KMS-11 (cell line): ENCODE results near the gene CDK14.

Experiments
- H2AFZ ChIP-seq: fragments of 200-600 bp; sonication (generic); 2 replicates; pipeline ENCODE4 v1.6.1; 2016; ENCODE audit warnings: antibody characterized with exemption, mixed run types, low read depth
- H3K27ac ChIP-seq: fragments of 200-600 bp; sonication (generic); 2 replicates; pipeline ENCODE4 v1.6.1; 2016; ENCODE audit warnings: mild to moderate bottlenecking, mixed run types
- H3K27me3 ChIP-seq: fragments of 200-600 bp; sonication (generic); 2 replicates; pipeline ENCODE4 v1.6.1; 2017; ENCODE audit warnings: mild to moderate bottlenecking, low read depth, mixed run types, moderate library complexity; ENCODE audit not compliant: insufficient read depth
- H3K36me3 ChIP-seq: fragments of 200-600 bp; sonication (generic); 2 replicates; pipeline ENCODE4 v1.6.1; 2017; ENCODE audit warnings: mild to moderate bottlenecking, mixed run types; ENCODE audit not compliant: insufficient read depth
- H3K4me1 ChIP-seq: fragments of 200-600 bp; sonication (generic); 2 replicates; pipeline ENCODE4 v1.6.1; 2016; ENCODE audit warnings: mild to moderate bottlenecking, low read depth, mixed run types; ENCODE audit not compliant: poor library complexity, severe bottlenecking
- H3K4me2 ChIP-seq: fragments of 200-600 bp; sonication (generic); 2 replicates; pipeline ENCODE4 v1.7.0; 2016; ENCODE audit warnings: mild to moderate bottlenecking, mixed run types
- H3K4me3 ChIP-seq: fragments of 200-600 bp; sonication (generic); IDR thresholded peaks from 2 replicates; pipeline ENCODE4 v1.6.1; 2017; ENCODE audit warnings: low read depth, low read length, mixed read lengths; ENCODE audit not compliant: insufficient read depth
- H3K79me2 ChIP-seq: fragments of 200-600 bp; sonication (generic); 2 replicates; pipeline ENCODE4 v1.6.1; 2016; ENCODE audit warnings: low read depth, mixed run types; ENCODE audit not compliant: insufficient read depth
- H3K9ac ChIP-seq: fragments of 200-600 bp; sonication (generic); 2 replicates; pipeline ENCODE4 v1.6.1; 2016; ENCODE audit warnings: mild to moderate bottlenecking, mixed run types
- H4K20me1 ChIP-seq: fragments of 200-600 bp; sonication (generic); 2 replicates; pipeline ENCODE4 v1.6.1; 2016; ENCODE audit warnings: mild to moderate bottlenecking, mixed run types; ENCODE audit not compliant: insufficient read depth
- CTCF ChIP-seq: fragments of 200-600 bp; sonication (generic); conservative IDR thresholded peaks from 2 replicates; pipeline ENCODE4 v1.6.1; 2017; ENCODE audit warnings: low read depth, mild to moderate bottlenecking, antibody characterized with exemption, low read length, moderate library complexity, mixed read lengths

Gene CDK14

GRCh38 chr7:90999989-91000979, 404.2 kb downstream of the CDK14 start:
- Histone ChIP-seq H3K4me3 (no peak overlapping the region), H2AFZ (no peak overlapping the region), H4K20me1 (no peaks in the 10 kb centered on the region), H3K27me3 (no peaks in the 10 kb centered on the region), H3K9ac (no peak overlapping the region), H3K4me1 (peaks cover 6% of the 10 kb centered on the region), H3K27ac (no peak overlapping the region), H3K79me2 (no peaks in the 10 kb centered on the region), H3K36me3 (no peaks in the 10 kb centered on the region; the same call in 1 of the 2 replicates), H3K4me2 (no peak overlapping the region)
- no peak for TF ChIP-seq CTCF

GRCh38 chr7:91005024-91005423, 408.9 kb downstream of the CDK14 start:
- no peak overlapping the region for H3K9ac ChIP-seq
- no peak overlapping the region for H2AFZ ChIP-seq
- no peaks in the 10 kb centered on the region; the same call in 1 of the 2 replicates for H3K36me3 ChIP-seq
- H3K27me3 ChIP-seq: no peaks in the 10 kb centered on the region
- no peaks in the 10 kb centered on the region for H3K4me1 ChIP-seq
- no peaks in the 10 kb centered on the region for H4K20me1 ChIP-seq
- no peak overlapping the region for H3K27ac ChIP-seq
- no peak overlapping the region for H3K4me2 ChIP-seq
- H3K79me2 ChIP-seq: no peaks in the 10 kb centered on the region
- no peak overlapping the region for H3K4me3 ChIP-seq
- TF ChIP-seq CTCF: no peak

GRCh38 chr7:91005841-91006240, 409.7 kb downstream of the CDK14 start:
- H4K20me1 ChIP-seq: no peaks in the 10 kb centered on the region
- H3K36me3 ChIP-seq: no peaks in the 10 kb centered on the region; the same call in 1 of the 2 replicates
- H2AFZ ChIP-seq: no peak overlapping the region
- H3K9ac ChIP-seq: no peak overlapping the region
- no peak overlapping the region for H3K4me3 ChIP-seq
- no peaks in the 10 kb centered on the region for H3K4me1 ChIP-seq
- no peak overlapping the region for H3K27ac ChIP-seq
- H3K79me2 ChIP-seq: no peaks in the 10 kb centered on the region
- no peak for TF ChIP-seq CTCF
- H3K4me2 ChIP-seq: no peak overlapping the region
- H3K27me3 ChIP-seq: no peaks in the 10 kb centered on the region

GRCh38 chr7:91007371-91007770, 411.2 kb downstream of the CDK14 start:
- no peak for TF ChIP-seq CTCF
- Histone ChIP-seq H3K27ac (no peak overlapping the region), H3K79me2 (no peaks in the 10 kb centered on the region), H3K4me1 (peaks cover 2% of the 10 kb centered on the region), H3K27me3 (no peaks in the 10 kb centered on the region), H3K4me3 (no peak overlapping the region), H2AFZ (no peak overlapping the region), H3K9ac (no peak overlapping the region), H3K4me2 (no peak overlapping the region), H3K36me3 (no peaks in the 10 kb centered on the region; the same call in 1 of the 2 replicates), H4K20me1 (no peaks in the 10 kb centered on the region)
